ENCODE results near the gene P2RY2.
"Not testable (repeated sequence)": the region's sequence is repeated elsewhere in the genome, so short reads cannot be mapped to it uniquely, and the experiment has no call there.

The P2RY2 gene

GRCh38 chr11:73188301-73188700, 29.8 kb upstream of the P2RY2 start:
- DNase-seq (ENCODE audit: low read depth in 2 of 2): no peak

GRCh38 chr11:73189315-73189714, 28.8 kb upstream of the P2RY2 start:
- DNase-seq (ENCODE audit: low read depth in 2 of 2): no peak

GRCh38 chr11:73189723-73190556, 28.1 kb upstream of the P2RY2 start:
- DNase-seq (ENCODE audit: low read depth in 2 of 2): no peak

- no peak for DNase-seq (ENCODE audit: low read depth in 2 of 2)
These were observed 27.6 kb upstream of the P2RY2 start for GRCh38 chr11:73190557-73190885.

GRCh38 chr11:73191151-73191550, 26.9 kb upstream of the P2RY2 start:
- no peak for DNase-seq (ENCODE audit: low read depth in 2 of 2)

- no peak for DNase-seq (ENCODE audit: low read depth in 2 of 2)
These were observed 25.8 kb upstream of the P2RY2 start for GRCh38 chr11:73192272-73192671.

GRCh38 chr11:73193251-73194033, 24.6 kb upstream of the P2RY2 start:
- DNase-seq (ENCODE audit: low read depth in 2 of 2): no peak

- no peak for DNase-seq (ENCODE audit: low read depth in 2 of 2)
These were observed 24.0 kb upstream of the P2RY2 start for GRCh38 chr11:73194034-73194507.

GRCh38 chr11:73194593-73194992, 23.5 kb upstream of the P2RY2 start:
- DNase-seq (ENCODE audit: low read depth in 2 of 2): no peak

GRCh38 chr11:73195191-73196007, 22.7 kb upstream of the P2RY2 start:
- no peak for DNase-seq (ENCODE audit: low read depth in 2 of 2)

- no peak for DNase-seq (ENCODE audit: low read depth in 2 of 2)
These were observed 21.5 kb upstream of the P2RY2 start for GRCh38 chr11:73196576-73196975.

- no peak for DNase-seq (ENCODE audit: low read depth in 2 of 2)
These were observed 20.7 kb upstream of the P2RY2 start for GRCh38 chr11:73197348-73197747.

- not testable (repeated sequence) for DNase-seq (ENCODE audit: low read depth in 2 of 2)
These were observed 20.3 kb upstream of the P2RY2 start for GRCh38 chr11:73197787-73198186.

- DNase-seq (ENCODE audit: low read depth in 2 of 2): no peak
These were observed 19.4 kb upstream of the P2RY2 start for GRCh38 chr11:73198677-73199076.

GRCh38 chr11:73199446-73199845, 18.6 kb upstream of the P2RY2 start:
- DNase-seq (ENCODE audit: low read depth in 2 of 2): no peak

GRCh38 chr11:73200256-73200655, 17.8 kb upstream of the P2RY2 start:
- DNase-seq (ENCODE audit: low read depth in 2 of 2): no peak

- no peak for DNase-seq (ENCODE audit: low read depth in 2 of 2)
These were observed 16.8 kb upstream of the P2RY2 start for GRCh38 chr11:73201249-73201648.

GRCh38 chr11:73201888-73202780, 15.9 kb upstream of the P2RY2 start:
- DNase-seq (ENCODE audit: low read depth in 2 of 2): no peak

- DNase-seq (ENCODE audit: low read depth in 2 of 2): no peak
These were observed 14.8 kb upstream of the P2RY2 start for GRCh38 chr11:73203322-73203721.

- no peak for DNase-seq (ENCODE audit: low read depth in 2 of 2)
These were observed 14.3 kb upstream of the P2RY2 start for GRCh38 chr11:73203790-73204189.

- DNase-seq (ENCODE audit: low read depth in 2 of 2): no peak
These were observed 13.4 kb upstream of the P2RY2 start for GRCh38 chr11:73204711-73205121.
